GM19463 (cell line): ENCODE measurements around the gene DND1.
"Not testable (repeated sequence)": the region's sequence is repeated elsewhere in the genome, so short reads cannot be mapped to it uniquely, and the experiment has no call there.

ENCODE experiments used
- ATAC-seq: cut with Tn5 transposase; IDR thresholded peaks from one replicate; pipeline ENCODE4 v1.9.1; 2021; ENCODE audit warnings: mild to moderate bottlenecking, moderate library complexity; ENCODE audit not compliant: unreplicated experiment

The DND1 gene

DNA sequence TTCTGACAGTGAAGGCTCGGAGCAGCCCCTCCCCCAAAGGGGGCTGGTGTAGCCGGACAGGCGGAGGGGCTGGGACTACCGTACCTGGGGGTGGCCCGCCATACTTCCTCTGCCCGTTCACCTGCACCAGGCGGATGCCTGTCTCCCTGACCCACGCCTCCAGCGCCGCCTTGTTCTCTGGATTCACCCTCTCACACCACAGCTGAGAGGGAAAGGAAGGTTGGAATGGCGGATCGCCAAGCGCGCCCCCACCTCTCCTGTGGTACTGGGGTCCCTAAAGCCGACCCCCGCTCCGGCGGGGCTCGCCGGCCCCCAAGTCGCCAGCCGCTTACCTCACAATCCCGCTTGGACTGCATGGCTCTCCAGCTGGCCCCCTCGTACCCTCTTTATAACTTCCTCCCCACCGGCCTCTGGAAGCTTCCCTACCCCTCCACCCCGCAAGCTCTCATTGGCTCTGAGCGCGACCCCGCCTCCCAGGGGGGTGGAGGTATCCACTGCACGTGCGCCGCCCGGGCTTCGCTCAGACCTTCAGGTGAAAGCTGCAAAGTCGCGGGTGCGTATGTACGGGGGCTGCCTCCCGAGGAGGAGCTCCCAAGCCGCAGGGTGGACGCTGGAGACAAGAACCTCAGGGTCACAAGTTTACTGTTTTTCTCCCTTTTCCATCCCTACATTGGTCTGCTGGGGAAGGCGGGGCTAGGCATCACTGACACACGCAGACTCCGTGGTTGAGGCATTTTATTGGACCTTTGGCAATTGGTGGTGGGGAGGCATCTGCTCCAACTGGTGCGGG lies at the start of gene DND1:
Gene DND1 (minus strand): TSS at position 390 of the 790 bp plus-strand sequence. CDS start 34 bp downstream, at position 356.
- ATAC-seq = no peak

DNA sequence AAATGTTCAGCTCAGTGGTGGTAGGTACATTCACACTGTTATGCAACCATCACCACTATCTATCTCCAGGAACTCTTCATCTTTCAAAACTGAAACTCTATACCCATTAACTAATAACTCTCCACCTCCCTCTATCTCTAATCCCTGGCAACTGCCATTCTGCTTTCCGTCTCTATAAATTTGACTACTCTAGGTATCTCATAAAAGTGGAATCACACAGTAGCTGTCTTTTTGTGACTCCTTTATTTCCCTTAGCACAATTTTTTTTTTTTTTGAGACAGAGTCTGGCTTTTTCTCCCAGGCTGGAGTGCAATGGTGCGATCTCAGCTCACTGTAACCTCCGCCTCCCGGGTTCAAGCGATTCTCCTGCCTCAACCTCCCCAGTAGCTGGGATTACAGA lies 48.0 kb upstream of the DND1 start:
- ATAC-seq = not testable (repeated sequence)

GRCh38 chr5:140720738-140721137 lies 47.4 kb upstream of the DND1 start:
- not testable (repeated sequence) for ATAC-seq

DNA sequence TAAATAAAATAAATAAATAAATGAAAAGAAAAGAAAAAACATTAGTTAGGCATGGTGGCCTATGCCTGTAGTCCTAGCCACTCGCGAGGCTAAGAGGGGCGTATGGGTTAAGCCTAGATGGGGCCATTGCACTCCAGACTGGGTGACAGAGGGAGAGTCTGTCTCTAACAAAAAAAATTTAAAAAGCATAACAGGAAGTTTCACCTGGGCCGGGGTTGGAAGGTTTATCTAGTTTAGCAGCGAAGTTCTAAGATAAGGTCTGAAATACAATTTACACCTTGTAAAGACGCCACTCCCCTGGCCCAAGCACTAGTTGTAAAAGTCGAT lies 44.9 kb upstream of the DND1 start:
- ATAC-seq = no peak

DNA sequence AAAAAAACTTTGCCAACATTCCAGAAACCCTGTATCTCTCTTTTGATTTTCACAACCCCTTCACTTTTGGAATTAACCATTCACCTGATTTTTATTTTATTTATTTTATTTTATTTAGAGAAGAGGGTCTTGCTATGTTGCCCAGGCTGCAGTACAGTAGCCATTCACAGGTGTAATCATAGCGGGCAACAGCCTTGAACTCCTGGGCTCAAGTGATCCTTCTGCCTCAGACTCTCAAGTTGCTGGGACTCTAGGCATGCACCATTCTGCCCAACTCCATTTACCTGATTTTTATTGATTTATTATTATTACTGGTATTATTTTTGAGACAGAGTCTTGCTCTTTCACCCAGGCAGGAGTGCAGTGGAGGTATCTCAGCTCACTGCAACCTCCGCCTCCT lies 42.9 kb upstream of the DND1 start:
- not testable (repeated sequence) for ATAC-seq

DNA sequence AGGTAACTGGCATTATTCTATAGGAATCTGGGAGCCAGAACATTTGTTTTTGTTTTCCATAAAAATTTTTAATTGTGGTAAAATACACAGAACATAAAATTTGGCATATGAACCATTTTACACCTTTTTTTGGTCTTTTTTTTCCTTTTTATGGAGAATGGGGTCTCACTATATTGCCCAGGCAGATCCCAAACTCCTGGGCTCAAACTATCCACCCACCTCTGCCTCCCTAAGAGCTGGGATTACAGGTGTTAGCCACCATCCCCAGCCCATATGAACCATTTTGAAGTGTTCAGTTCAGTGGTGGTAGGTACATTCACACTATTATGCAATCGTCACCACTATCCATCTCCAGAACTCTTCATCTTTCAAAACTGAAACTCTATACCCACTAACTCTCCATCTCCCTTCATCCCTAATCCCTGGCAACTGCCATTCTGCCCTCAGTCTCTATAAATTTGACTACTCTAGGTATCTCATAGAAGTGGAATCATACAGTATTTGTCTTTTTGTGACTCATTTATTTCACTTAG lies 40.3 kb upstream of the DND1 start:
- ATAC-seq = no peak

- ATAC-seq = no peak
These were observed 38.4 kb upstream of the DND1 start for GRCh38 chr5:140711794-140712193.

DNA sequence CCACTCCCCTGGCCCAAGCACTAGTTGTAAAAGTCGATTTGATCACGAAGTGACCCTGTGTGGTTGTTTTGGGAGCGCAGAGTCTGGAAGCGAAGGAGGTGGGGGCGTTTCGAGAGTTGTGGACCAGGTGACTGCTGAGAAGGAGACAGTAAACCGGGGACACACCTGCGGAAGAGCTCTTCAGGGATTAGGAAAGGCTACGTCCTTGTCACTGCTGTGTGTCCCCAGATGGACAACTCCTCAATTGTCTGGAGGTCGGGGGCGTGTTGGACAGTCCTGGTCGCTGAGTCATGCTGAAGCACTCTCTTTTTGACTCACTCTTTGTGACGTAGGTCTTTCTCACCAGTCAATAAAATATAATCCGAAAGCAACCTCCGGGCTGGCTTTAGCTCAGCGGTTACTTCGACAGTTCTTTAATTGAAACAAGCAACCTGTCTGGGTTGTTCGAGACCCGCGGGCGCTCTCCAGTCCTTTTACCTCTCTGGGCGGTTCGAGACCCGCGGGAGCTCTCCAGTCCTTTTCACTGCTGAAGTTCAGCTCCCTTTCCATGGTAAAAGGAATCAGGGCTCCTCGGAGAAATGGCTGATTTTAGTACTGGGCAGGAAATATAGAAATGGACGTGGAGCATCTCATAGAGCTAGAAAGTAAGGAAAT lies 37.6 kb upstream of the DND1 start:
- peak; percentile 84 for ATAC-seq

DNA sequence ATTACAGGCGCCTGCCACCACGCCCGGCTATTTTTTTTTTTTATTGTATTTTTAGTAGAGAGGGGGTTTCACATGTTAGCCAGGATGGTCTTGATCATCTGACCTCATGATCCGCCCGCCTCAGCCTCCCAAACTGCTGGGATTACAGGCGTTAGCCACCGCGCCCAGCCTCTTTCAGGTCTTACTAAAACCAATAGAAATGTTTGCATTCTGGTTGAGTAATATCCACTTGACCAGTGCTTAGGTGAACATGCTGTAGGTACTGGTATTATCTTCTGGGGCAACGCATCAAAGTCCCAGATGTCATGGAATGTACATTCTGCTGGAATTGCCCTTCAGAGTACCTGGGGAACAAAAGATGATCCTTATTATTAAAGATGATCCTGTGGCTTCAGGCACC lies 35.4 kb upstream of the DND1 start:
- ATAC-seq = not testable (repeated sequence)

GRCh38 chr5:140707812-140708211 lies 34.4 kb upstream of the DND1 start:
- no peak for ATAC-seq

DNA sequence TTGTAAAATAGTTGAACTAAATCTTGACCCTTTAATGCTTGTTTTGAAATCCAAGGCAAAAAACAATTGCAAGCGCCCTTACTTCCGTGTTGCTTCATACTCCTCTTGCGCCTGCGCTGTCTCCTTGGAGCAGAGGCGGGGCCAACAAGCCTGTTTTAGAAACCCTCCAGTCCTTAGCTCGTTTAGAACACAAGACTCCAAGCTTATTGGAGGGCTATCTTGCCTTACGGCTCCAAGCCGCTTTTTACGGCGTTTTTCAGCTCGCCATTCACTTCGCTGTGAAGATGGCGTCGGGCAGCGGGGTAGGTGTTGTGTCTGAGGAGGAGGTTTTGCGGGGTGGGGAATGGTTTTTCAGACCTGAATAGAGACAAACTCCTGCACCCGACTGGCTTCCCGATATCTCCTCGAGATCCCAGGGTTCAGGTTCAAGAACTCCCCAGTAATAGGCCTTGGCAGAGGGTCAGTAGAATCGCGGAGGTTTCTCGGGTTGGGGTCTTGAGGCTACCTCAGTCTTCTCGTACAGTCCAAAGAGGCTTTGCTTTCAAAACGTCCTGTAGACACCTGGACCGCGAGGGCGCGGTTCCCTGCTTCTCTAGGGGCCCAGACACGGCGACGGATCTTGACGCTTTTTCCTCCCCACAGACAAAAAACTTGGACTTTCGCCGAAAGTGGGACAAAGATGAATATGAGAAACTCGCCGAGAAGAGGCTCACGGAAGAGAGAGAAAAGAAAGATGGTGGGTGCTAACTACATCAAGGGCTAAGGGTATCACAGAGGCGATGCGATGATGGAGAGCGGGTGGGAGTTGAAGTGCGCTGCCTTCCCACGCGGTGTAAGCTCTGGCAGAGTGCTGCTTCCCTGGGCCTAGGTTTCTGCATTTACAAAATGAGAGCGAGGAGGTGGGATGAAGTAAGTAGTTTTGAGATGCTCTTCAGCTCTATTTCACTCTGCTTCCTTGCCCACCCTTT lies 27.1 kb upstream of the DND1 start, which contains the start of gene ZMAT2:
Gene ZMAT2 (plus strand): TSS at position 271 of the 968 bp plus-strand sequence. CDS start 14 bp downstream, at position 285.
- peak; percentile 96 for ATAC-seq

- ATAC-seq = no peak
These were observed 23.6 kb upstream of the DND1 start for GRCh38 chr5:140696891-140697492.

- no peak for ATAC-seq
These were observed 20.9 kb upstream of the DND1 start for GRCh38 chr5:140694276-140694675.

- peak; percentile 98 for ATAC-seq
These were observed 17.9 kb upstream of the DND1 start, which contains the start of the genes HARS1 and HARS2 for GRCh38 chr5:140690941-140691924. TSS of gene HARS1 (minus strand) at chr5:140691370. CDS start at chr5:140691304, 66 bp downstream. TSS of gene HARS2 (plus strand) at chr5:140691455. CDS start at chr5:140691649, 194 bp downstream.

DNA sequence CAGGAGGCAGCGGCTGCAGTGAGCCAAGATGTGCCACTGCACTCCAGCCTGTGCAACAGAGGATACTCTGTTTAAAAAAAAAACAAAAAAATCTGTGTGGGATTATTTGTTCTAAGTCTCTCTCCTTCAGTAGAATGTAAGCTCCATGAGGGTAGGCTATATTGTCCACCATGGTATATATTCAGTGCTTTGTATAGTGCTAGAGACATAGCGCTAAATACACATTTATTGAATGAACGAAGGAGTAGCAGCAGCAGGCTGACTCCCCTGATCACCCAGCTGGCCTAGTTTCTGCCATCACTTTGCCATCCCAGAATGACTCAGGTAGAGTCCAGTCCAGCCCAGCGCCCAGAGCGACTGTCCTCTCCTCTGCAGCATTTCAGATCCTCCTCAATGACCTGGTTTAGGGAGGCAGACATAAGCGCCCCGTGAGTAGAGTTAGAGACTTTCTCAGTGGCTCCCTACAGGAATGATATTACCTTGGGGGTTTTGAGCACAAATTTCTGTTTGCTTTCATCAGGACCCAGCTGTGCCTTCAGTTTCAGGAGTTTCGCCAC lies 17.1 kb upstream of the DND1 start:
- ATAC-seq = no peak

DNA sequence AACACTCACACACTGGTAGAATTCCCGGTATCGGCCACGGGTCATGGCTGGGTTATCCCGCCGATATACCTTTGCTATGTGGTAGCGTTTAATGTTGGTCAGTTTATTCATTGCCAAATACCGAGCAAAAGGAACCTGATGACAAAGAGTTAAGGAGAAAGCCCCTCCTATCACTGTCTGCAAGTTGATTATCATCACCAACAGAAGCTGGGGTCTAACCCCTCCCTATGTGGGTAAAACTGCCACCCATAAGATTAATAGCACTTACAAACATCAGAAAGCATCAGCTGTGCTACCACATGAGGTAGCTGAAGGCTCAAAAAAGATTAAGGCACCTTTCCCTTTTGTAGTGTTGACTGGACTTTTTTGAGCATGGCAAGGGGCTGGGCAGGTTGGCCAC lies 5.6 kb upstream of the DND1 start:
- ATAC-seq = no peak

DNA sequence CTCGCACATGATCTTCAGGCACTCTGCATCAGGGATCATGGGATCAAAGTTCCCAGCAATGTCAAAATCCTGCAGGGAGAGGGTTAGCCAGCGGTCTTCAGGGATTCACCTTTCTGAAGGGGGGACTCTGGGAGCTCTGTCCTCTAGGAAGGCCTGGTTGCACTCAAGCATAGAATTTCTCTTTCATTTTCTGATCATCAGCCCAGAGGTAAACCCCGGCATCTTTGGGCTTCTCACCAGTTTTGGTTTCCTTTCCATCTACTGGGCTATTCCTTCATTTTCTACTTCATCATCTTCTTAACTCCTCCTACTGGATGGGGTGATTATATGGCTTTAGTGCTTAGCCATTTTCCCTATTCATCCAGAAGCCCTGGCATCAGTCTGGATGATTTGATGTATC lies 4.6 kb upstream of the DND1 start:
- peak; percentile 73 for ATAC-seq

- no peak for ATAC-seq
These were observed 1.3 kb upstream of the DND1 start for GRCh38 chr5:140674629-140675028.

DNA sequence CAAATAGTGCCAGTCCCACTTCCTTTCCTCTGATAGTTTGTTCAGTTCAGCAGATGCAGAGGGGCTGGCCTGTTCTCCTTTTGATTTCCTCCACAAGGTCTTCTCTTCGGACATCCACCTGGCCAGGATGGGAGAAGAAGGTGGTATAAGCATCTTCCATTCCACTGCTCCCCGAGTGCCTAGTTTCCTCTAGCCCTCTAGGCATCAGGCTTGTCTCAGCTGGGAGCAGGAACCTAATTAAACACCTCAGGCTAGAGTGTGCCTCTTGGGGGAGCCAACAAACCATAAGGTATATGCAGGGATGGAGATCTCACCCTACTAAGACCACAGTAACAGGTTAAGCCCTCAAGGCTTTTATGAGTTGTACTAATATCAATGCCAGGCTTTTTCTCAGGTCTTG lies 835 bp upstream of the DND1 start:
- ATAC-seq = no peak
